GM18907 (cell line): ENCODE measurements around the gene CEP131.

Experiments used
- ATAC-seq: cut with Tn5 transposase; IDR thresholded peaks from one replicate; pipeline ENCODE4 v1.9.1; 2021; ENCODE audit warnings: mild to moderate bottlenecking, moderate library complexity; ENCODE audit not compliant: unreplicated experiment

The CEP131 gene

GRCh38 chr17:81190591-81190990, 32.2 kb downstream of the CEP131 start:
- ATAC-seq, result no peak

- no peak for ATAC-seq
Measured at GRCh38 chr17:81189670-81190530, 32.9 kb downstream of the CEP131 start.

- ATAC-seq, result no peak
Measured at GRCh38 chr17:81189016-81189415, 33.7 kb downstream of the CEP131 start.

GRCh38 chr17:81188491-81188840, 34.3 kb downstream of the CEP131 start:
- ATAC-seq, result no peak

GRCh38 chr17:81187586-81188490, 34.9 kb downstream of the CEP131 start:
- ATAC-seq, result no peak

- ATAC-seq, result no peak
Measured at GRCh38 chr17:81187120-81187519, 35.6 kb downstream of the CEP131 start.

- no peak for ATAC-seq
Measured at GRCh38 chr17:81186203-81186602, 36.6 kb downstream of the CEP131 start.

GRCh38 chr17:81184555-81184954, 38.2 kb downstream of the CEP131 start:
- ATAC-seq, result no peak

- ATAC-seq, result no peak
Measured at GRCh38 chr17:81183807-81184206, 39.0 kb downstream of the CEP131 start.

- ATAC-seq, result no peak
Measured at GRCh38 chr17:81183316-81183715, 39.4 kb downstream of the CEP131 start.

GRCh38 chr17:81182596-81182995, 40.2 kb downstream of the CEP131 start:
- ATAC-seq, result no peak

GRCh38 chr17:81181811-81182185, 41.0 kb downstream of the CEP131 start:
- no peak for ATAC-seq

GRCh38 chr17:81180836-81181810, 41.6 kb downstream of the CEP131 start:
- no peak for ATAC-seq

GRCh38 chr17:81179861-81180260, 42.9 kb downstream of the CEP131 start:
- no peak for ATAC-seq

- ATAC-seq, result no peak
Measured at GRCh38 chr17:81179220-81179619, 43.5 kb downstream of the CEP131 start.

- ATAC-seq, result no peak
Measured at GRCh38 chr17:81178136-81179091, 44.4 kb downstream of the CEP131 start.

- ATAC-seq, result no peak
Measured at GRCh38 chr17:81176666-81177065, 46.1 kb downstream of the CEP131 start.

- no peak for ATAC-seq
Measured at GRCh38 chr17:81173762-81174155, 49.0 kb downstream of the CEP131 start.

- ATAC-seq, result no peak
Measured at GRCh38 chr17:81173052-81173761, 49.6 kb downstream of the CEP131 start.
